T1000 (cell line): ENCODE measurements around the gene TGFBR2.

Experiments used
- DNase-seq: peaks from one replicate; lab custom pipeline; 2025; ENCODE audit warnings: mixed read lengths; lab: John Stamatoyannopoulos, UW

TGFBR2 gene

GRCh38 chr3:30692498-30693130 is 86.2 kb downstream of the TGFBR2 start:
- no peak for DNase-seq

- no peak for DNase-seq
These were observed 87.2 kb downstream of the TGFBR2 start for GRCh38 chr3:30693470-30694120.

- no peak for DNase-seq
These were observed 87.7 kb downstream of the TGFBR2 start for GRCh38 chr3:30694148-30694547.

GRCh38 chr3:30694668-30695067 is 88.3 kb downstream of the TGFBR2 start:
- DNase-seq, result no peak

- no peak for DNase-seq
These were observed 89.1 kb downstream of the TGFBR2 start for GRCh38 chr3:30695302-30696061.

- no peak for DNase-seq
These were observed 90.0 kb downstream of the TGFBR2 start for GRCh38 chr3:30696403-30696819.

- no peak for DNase-seq
These were observed 90.5 kb downstream of the TGFBR2 start for GRCh38 chr3:30696896-30697295.

GRCh38 chr3:30698549-30698948 is 92.1 kb downstream of the TGFBR2 start:
- DNase-seq, result no peak

GRCh38 chr3:30699927-30700326 is 93.5 kb downstream of the TGFBR2 start:
- DNase-seq, result no peak

- DNase-seq, result no peak
These were observed 94.4 kb downstream of the TGFBR2 start for GRCh38 chr3:30700702-30701321.

- no peak for DNase-seq
These were observed 95.8 kb downstream of the TGFBR2 start for GRCh38 chr3:30702038-30702827.

- DNase-seq, result no peak
These were observed 96.5 kb downstream of the TGFBR2 start for GRCh38 chr3:30702828-30703397.

- no peak for DNase-seq
These were observed 98.8 kb downstream of the TGFBR2 start for GRCh38 chr3:30704931-30705890.

- no peak for DNase-seq
These were observed 101.4 kb downstream of the TGFBR2 start for GRCh38 chr3:30707825-30708224.

- no peak for DNase-seq
These were observed 102.1 kb downstream of the TGFBR2 start for GRCh38 chr3:30708472-30708871.

- DNase-seq, result no peak
These were observed 103.6 kb downstream of the TGFBR2 start for GRCh38 chr3:30710017-30710416.

- no peak for DNase-seq
These were observed 104.8 kb downstream of the TGFBR2 start for GRCh38 chr3:30711151-30711550.

- DNase-seq, result no peak
These were observed 105.5 kb downstream of the TGFBR2 start for GRCh38 chr3:30711867-30712266.

GRCh38 chr3:30712991-30713390 is 106.6 kb downstream of the TGFBR2 start:
- DNase-seq, result no peak

GRCh38 chr3:30713885-30714503 is 107.6 kb downstream of the TGFBR2 start:
- DNase-seq, result no peak
